Activated naive CD8-positive, alpha-beta T cell (primary cell): ENCODE data around the gene MRPL16.
A peak's percentile ranks its signal among the peaks of the same experiment; 100 is the strongest.

Experiments used
- H3K27ac Mint-ChIP-seq: one replicate; pipeline ENCODE4 v1.8.0; 2021; ENCODE audit warnings: mixed read lengths
- H3K27me3 Mint-ChIP-seq: one replicate; pipeline ENCODE4 v1.8.0; 2021; ENCODE audit warnings: mixed read lengths
- H3K36me3 Mint-ChIP-seq: one replicate; pipeline ENCODE4 v1.8.0; 2021; ENCODE audit warnings: mixed read lengths
- H3K4me1 Mint-ChIP-seq: one replicate; pipeline ENCODE4 v1.8.0; 2021; ENCODE audit warnings: low read depth, mixed read lengths
- H3K4me3 Mint-ChIP-seq: one replicate; pipeline ENCODE4 v1.8.0; 2021; ENCODE audit warnings: mild to moderate bottlenecking, mixed read lengths
- H3K9me3 Mint-ChIP-seq: one replicate; pipeline ENCODE4 v1.8.0; 2021; ENCODE audit warnings: low read depth, mixed read lengths

MRPL16 gene

DNA sequence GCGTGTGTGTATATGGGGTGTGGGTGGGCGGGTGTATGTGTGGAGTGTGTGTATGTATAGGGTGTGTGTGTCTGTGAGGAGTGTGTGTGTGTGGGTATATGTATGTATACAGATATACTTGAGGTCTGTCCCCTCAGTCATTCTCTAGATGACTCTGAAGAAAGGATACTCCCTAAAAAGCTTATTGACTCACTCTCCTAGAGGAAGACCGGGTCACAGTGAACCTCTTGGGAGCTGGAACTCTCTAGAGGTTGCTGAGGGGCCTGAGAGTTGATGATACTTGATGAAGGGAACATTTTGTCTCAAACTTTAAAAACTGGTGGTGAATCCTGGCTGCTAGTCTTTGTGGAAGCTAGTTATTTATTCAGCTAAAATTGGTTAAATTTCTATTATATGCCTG is 40.3 kb downstream of the MRPL16 start:
- Mint-ChIP-seq H3K9me3 (no peaks in the 10 kb centered on the region), H3K4me3 (no peak overlapping the region), H3K36me3 (peaks cover 2% of the 10 kb centered on the region), H3K27me3 (no peaks in the 10 kb centered on the region), H3K4me1 (peaks cover 22% of the 10 kb centered on the region), H3K27ac (no peak overlapping the region)

GRCh38 chr11:59769828-59770227 is 40.8 kb downstream of the MRPL16 start:
- H3K27me3 Mint-ChIP-seq, result no peaks in the 10 kb centered on the region
- peaks cover 2% of the 10 kb centered on the region for H3K36me3 Mint-ChIP-seq
- H3K4me1 Mint-ChIP-seq, result peaks cover 24% of the 10 kb centered on the region
- H3K4me3 Mint-ChIP-seq, result no peak overlapping the region
- H3K27ac Mint-ChIP-seq, result no peak overlapping the region
- no peaks in the 10 kb centered on the region for H3K9me3 Mint-ChIP-seq

- H3K27ac Mint-ChIP-seq, result no peak overlapping the region
- H3K4me3 Mint-ChIP-seq, result no peak overlapping the region
- no peaks in the 10 kb centered on the region for H3K9me3 Mint-ChIP-seq
- peaks cover 24% of the 10 kb centered on the region for H3K4me1 Mint-ChIP-seq
- H3K27me3 Mint-ChIP-seq, result no peaks in the 10 kb centered on the region
- H3K36me3 Mint-ChIP-seq, result peaks cover 2% of the 10 kb centered on the region
Observed at GRCh38 chr11:59769111-59769510, 41.5 kb downstream of the MRPL16 start.

DNA sequence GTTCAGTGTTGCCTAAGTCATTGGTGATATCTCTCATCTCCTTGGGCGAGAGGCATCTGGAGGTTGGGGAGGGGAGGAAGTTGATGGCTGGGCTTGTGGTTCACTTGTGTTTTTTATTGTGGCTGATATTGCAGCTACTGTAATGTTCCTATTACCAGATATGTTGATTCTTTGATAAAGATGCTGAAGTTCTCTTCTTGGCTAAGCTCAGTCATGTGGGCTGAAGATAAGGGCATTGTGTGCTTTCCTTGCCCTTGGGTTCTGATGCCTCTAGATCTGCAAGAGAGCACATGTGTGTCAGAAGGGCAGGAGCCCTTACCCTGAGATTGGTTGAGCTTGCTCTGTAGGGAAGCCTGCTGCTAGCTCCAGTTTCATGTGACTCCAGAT is 43.4 kb downstream of the MRPL16 start:
- Mint-ChIP-seq H3K4me1 (peaks cover 12% of the 10 kb centered on the region), H3K27me3 (no peaks in the 10 kb centered on the region), H3K27ac (no peak overlapping the region), H3K9me3 (no peaks in the 10 kb centered on the region), H3K36me3 (peaks cover 2% of the 10 kb centered on the region), H3K4me3 (no peak overlapping the region)

DNA sequence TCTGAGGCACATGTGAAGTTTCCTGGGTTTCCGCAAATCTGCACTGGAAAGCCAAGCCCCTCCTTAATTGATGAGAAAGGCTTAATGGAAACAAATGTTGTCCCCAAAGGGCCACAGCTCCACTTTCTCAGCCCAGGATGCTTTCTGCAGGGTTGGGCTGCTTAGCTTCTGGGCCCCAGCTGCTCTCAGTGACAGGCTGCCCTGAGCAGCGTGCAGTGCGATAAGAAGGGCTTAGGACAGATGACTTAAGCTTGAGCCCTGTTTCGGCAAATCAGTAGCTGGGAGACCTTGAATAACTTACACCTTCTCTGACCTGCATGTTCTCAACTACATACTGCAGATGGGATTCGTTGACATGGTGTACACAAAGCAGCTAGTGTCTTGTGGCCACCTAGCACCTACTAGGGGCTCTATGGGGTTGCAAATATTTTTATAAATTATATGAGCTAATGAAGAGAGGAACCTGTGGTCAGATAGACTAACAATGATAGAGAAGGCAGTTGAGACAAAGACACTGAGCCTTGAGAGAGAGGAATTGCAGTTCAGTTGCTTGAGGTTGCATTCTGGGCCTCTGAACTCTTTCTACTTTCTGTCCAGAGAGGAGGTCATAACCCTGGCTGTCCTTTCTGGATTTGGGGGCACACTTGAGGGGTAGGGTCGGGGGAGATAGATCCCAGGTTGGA is 43.9 kb downstream of the MRPL16 start:
- H3K27me3 Mint-ChIP-seq, result no peaks in the 10 kb centered on the region
- H3K36me3 Mint-ChIP-seq, result peaks cover 2% of the 10 kb centered on the region
- peaks cover 6% of the 10 kb centered on the region for H3K4me1 Mint-ChIP-seq
- H3K9me3 Mint-ChIP-seq, result no peaks in the 10 kb centered on the region
- no peak overlapping the region for H3K27ac Mint-ChIP-seq
- H3K4me3 Mint-ChIP-seq, result peak overlapping the region; percentile 14

- Mint-ChIP-seq H3K27me3 (no peaks in the 10 kb centered on the region), H3K4me1 (peaks cover 2% of the 10 kb centered on the region), H3K4me3 (no peak overlapping the region), H3K36me3 (peaks cover 2% of the 10 kb centered on the region), H3K27ac (no peak overlapping the region), H3K9me3 (no peaks in the 10 kb centered on the region)
Observed at GRCh38 chr11:59765068-59765735, 45.4 kb downstream of the MRPL16 start.

DNA sequence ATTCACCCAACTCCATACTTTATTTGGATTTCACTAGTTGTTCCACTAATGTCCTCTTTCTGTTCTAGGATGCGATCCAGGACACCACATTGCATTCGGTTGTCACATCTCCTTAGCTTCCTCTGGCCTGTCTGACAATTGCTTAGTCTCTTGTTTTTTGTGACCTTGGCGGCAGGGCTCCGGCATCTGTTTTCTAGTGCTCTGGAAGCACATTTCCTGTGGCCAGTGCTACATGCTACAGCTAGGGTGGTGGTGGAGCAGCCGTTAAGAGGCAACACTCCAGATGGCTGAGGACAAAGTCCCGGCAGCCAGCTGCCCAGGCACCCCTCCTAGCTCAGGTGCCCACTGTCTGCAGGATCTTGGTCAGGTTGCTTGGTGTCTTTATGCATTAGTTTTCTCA is 48.6 kb downstream of the MRPL16 start:
- Mint-ChIP-seq H3K36me3 (peaks cover 2% of the 10 kb centered on the region), H3K4me1 (peaks cover 3% of the 10 kb centered on the region), H3K27me3 (no peaks in the 10 kb centered on the region), H3K4me3 (no peak overlapping the region), H3K27ac (no peak overlapping the region), H3K9me3 (no peaks in the 10 kb centered on the region)

DNA sequence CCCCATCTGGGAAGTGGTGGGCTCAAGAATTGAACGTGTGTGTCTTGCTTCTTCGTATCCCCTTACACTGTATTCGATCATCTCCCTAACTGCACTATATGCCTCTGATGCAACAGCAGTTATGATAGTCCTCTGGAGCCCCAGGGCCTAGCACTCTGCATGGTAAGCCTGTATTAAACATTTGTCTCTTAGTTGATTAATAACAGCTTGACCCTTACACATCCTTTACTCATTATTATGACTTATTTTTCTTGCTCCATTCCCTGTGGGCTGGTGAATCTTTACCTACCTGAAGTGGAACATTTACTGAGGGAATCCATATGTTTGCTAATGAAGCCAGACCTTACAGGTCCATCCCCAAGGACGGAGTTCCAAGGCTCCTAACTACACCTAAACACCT is 49.8 kb downstream of the MRPL16 start:
- H3K9me3 Mint-ChIP-seq, result no peaks in the 10 kb centered on the region
- no peak overlapping the region for H3K27ac Mint-ChIP-seq
- no peak overlapping the region for H3K4me3 Mint-ChIP-seq
- peaks cover 2% of the 10 kb centered on the region for H3K36me3 Mint-ChIP-seq
- peaks cover 15% of the 10 kb centered on the region for H3K4me1 Mint-ChIP-seq
- H3K27me3 Mint-ChIP-seq, result no peaks in the 10 kb centered on the region

DNA sequence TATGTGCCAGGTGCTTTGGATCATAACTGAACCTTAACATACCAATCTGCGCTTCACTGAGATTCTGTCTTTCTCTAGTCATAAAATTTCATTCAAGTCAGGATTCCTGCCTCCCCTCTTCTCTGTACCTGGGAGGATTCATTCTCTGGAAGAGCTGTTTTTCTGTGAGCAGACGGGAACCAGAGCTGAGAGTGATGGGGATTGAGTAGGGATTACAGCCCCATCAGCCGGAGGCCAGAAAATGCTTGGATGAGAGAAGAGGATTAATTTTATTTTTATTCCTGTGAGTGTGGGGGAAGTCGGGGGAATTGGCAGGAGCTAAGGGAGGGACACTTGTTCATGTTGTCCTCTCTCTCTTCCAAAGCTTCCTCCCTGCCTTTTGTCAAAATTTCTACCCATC is 50.7 kb downstream of the MRPL16 start:
- H3K9me3 Mint-ChIP-seq, result no peaks in the 10 kb centered on the region
- H3K36me3 Mint-ChIP-seq, result peaks cover 2% of the 10 kb centered on the region
- no peak overlapping the region for H3K27ac Mint-ChIP-seq
- H3K27me3 Mint-ChIP-seq, result no peaks in the 10 kb centered on the region
- H3K4me1 Mint-ChIP-seq, result peaks cover 15% of the 10 kb centered on the region
- no peak overlapping the region for H3K4me3 Mint-ChIP-seq

DNA sequence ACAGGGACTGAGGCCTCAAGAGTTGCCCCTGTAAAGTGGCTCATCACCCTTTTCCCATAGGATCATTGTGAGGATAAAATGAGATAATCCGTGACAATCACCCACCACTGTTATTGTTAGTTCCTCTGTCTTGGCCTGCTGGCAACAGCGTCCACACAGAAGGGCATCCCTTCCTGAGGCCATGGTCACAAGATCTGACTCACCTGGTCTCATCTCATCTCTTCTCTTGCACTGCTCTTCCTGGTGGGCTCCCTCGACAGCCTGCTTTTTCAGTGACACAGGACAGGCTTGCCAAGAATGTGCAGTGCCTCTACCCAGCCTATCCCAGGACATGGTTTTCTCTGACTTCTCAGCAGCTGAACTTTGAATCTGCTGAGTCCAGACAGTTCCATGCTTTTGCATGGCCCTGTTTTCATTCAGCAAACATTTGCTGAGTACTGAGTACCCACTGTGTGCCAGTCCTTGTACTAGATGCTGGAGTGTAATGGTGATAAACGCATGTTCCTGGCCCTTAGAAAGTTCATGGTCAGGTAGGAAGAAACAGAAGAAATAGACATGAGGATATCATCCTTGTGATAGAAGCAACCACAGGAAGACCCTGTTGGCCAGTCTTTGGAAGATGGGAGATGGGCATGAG is 52.1 kb downstream of the MRPL16 start:
- H3K27ac Mint-ChIP-seq, result no peak overlapping the region
- H3K36me3 Mint-ChIP-seq, result peaks cover 2% of the 10 kb centered on the region
- no peaks in the 10 kb centered on the region for H3K9me3 Mint-ChIP-seq
- no peak overlapping the region for H3K4me3 Mint-ChIP-seq
- no peaks in the 10 kb centered on the region for H3K27me3 Mint-ChIP-seq
- H3K4me1 Mint-ChIP-seq, result peaks cover 20% of the 10 kb centered on the region

DNA sequence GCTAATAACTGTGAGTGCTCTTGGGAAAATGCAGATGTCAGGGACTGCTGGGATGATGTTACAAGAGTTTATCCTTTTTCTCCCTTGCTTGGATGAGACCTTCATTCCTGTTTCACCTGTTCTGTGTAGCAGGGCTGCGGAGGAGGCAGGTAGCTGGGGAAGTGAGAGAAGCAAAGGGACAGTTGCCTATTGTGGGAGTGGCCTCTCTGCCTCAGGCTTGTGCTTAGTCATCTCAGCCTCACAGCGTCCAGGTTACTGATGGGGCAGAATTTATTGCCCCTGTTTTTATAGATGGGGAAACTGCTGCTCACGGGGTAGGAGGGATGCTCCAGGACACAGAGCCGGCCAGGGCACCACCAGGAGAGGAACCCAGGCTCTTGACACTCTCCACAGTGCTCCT is 53.7 kb downstream of the MRPL16 start:
- Mint-ChIP-seq H3K36me3 (no peaks in the 10 kb centered on the region), H3K27me3 (no peaks in the 10 kb centered on the region), H3K9me3 (no peaks in the 10 kb centered on the region), H3K4me3 (peak overlapping the region; percentile 87), H3K27ac (peak overlapping the region; percentile 24), H3K4me1 (peaks cover 20% of the 10 kb centered on the region)

DNA sequence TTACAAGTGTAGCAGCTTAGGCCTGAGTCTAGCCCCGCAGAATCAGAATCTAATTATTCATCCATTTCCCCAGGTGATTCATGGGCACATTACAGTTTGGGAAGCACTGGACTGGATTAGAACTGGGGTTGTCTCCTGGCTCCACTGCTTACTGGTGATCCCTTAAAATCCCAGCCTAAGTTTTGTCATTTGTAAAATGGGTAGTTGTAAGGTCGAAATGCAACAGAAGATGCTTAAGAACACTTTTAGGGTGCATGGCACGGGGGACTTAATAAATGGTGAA is 54.1 kb downstream of the MRPL16 start:
- peak overlapping the region; percentile 87 for H3K4me3 Mint-ChIP-seq
- H3K27ac Mint-ChIP-seq, result no peak overlapping the region
- no peaks in the 10 kb centered on the region for H3K9me3 Mint-ChIP-seq
- H3K4me1 Mint-ChIP-seq, result peaks cover 20% of the 10 kb centered on the region
- no peaks in the 10 kb centered on the region for H3K36me3 Mint-ChIP-seq
- H3K27me3 Mint-ChIP-seq, result no peaks in the 10 kb centered on the region
